ENCODE results near the gene POLR3B.

DNA sequence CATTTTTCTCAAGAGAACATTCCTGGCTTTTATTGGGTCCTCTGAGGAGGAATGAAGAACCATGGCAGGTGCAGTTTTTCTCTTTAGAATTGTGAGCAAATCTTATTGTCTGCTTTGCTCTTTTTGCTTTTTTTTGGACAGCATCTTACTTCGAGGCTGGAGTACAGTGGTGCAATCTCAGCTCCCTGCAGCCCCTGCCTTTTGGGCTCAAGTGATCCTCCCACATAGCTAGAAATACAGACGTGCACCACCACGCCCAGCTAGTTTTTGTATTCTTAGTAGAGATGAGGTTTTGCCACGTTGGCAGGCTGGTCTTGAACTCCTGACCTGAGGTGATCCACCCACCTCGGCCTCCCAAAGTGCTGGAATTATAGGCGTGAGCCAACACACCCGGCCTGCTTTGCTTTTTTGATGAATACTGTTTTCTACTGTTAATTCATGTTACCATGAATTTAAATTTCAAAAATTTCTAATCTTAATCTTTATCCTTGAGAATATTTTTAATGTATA lies 71.5 kb downstream of the POLR3B start:
- TF ChIP-seq, protein P1, sequence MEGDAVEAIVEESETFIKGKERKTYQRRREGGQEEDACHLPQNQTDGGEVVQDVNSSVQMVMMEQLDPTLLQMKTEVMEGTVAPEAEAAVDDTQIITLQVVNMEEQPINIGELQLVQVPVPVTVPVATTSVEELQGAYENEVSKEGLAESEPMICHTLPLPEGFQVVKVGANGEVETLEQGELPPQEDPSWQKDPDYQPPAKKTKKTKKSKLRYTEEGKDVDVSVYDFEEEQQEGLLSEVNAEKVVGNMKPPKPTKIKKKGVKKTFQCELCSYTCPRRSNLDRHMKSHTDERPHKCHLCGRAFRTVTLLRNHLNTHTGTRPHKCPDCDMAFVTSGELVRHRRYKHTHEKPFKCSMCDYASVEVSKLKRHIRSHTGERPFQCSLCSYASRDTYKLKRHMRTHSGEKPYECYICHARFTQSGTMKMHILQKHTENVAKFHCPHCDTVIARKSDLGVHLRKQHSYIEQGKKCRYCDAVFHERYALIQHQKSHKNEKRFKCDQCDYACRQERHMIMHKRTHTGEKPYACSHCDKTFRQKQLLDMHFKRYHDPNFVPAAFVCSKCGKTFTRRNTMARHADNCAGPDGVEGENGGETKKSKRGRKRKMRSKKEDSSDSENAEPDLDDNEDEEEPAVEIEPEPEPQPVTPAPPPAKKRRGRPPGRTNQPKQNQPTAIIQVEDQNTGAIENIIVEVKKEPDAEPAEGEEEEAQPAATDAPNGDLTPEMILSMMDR (IDR thresholded peaks at IDR 0.05) = no peak
- TF ChIP-seq POLR2A (IDR thresholded peaks at IDR 0.05) = no peak
